ENCODE data around the gene FOXJ3. TPM values are rescaled to one million over a fixed set of nuclear protein-coding genes. Genes with fewer than 3 reads are reported as not detected.

FOXJ3 gene
- total RNA-seq, 4 donors from 2014 or later = 50.2 to 63.1 (median 56.6) TPM

DNA sequence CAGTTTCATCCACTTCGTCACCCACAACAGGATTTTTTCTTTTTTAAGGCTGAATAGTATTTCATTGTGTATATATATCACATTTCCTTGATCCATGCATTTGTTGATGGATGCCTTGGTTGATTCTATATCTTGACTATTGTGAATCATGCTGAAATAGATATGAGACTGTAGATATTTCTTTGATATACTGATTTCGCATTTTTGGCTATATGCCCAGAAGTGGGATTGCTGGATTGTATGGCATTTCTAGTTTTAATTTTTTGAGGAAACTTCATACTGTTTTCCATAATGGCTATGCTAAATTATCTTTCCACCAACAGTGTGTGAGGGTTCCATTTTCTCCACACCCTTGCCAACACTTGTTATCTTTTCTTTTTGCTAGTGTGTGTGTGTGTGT lies 176.8 kb downstream of the FOXJ3 start:
- TF ChIP-seq, protein P1, sequence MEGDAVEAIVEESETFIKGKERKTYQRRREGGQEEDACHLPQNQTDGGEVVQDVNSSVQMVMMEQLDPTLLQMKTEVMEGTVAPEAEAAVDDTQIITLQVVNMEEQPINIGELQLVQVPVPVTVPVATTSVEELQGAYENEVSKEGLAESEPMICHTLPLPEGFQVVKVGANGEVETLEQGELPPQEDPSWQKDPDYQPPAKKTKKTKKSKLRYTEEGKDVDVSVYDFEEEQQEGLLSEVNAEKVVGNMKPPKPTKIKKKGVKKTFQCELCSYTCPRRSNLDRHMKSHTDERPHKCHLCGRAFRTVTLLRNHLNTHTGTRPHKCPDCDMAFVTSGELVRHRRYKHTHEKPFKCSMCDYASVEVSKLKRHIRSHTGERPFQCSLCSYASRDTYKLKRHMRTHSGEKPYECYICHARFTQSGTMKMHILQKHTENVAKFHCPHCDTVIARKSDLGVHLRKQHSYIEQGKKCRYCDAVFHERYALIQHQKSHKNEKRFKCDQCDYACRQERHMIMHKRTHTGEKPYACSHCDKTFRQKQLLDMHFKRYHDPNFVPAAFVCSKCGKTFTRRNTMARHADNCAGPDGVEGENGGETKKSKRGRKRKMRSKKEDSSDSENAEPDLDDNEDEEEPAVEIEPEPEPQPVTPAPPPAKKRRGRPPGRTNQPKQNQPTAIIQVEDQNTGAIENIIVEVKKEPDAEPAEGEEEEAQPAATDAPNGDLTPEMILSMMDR (IDR thresholded peaks at IDR 0.05; ENCODE audit: low read depth) = no peak

DNA sequence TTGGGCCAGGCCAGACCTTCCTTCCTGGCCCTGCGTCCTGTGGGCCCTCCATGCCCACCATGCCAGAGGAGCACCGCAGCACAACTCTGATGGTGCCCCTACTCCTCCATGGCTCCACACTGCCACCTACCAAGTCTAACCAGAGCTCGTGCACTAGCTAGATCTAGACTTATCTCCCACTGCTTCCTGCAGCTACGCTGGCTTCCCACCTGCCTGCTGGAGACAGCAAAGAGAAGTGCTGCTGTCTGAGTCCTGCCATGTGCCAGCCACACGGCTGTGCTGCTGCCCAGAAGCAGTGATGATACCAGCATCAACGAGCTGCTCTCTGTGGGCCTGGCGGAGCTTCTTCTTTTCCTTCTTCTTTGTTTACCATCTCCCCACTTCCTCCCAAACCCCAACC lies 177.4 kb downstream of the FOXJ3 start:
- TF ChIP-seq, protein P1 (IDR thresholded peaks at IDR 0.05; ENCODE audit: low read depth) = no peak

DNA sequence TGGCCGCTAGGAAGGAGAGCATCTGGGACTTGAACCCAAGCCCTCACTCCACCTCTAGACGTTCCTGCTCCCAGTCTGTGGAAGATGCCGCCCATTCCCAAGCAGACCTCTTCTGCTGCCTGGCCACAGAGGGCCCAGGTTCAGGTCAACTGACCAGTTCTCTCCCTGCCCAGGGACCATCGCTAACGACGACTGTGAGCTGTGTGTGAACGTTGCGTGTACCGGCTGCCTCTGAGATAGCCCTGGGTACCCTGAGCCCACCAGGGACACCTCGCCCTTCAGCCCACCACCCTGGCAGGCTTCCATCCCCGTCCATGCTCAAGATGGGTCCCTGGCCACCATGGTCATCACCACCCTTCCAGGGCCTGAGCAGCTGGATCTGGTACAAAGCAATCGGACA lies 179.7 kb downstream of the FOXJ3 start:
- TF ChIP-seq, protein P1 (IDR thresholded peaks at IDR 0.05; ENCODE audit: low read depth) = no peak

DNA sequence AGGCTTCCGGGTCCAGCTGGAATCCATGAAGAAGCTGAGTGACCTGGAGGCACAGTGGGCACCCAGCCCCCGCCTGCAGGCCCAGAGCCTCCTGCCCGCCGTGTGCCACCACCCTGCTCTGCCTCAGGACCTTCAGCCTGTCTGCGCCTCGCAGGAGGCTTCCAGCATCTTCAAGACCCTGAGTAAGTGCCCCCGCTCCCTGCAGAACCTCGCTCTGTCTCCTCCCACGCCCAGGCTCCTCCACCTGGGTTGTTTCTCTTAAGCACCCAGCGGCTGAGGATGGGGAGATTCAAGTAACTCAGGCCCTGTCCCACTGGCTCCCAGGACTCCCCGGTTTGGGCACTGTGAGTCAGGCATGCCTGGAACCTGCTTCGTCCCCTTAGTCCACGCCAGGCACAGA lies 180.3 kb downstream of the FOXJ3 start:
- TF ChIP-seq, protein P1 (IDR thresholded peaks at IDR 0.05; ENCODE audit: low read depth) = no peak

DNA sequence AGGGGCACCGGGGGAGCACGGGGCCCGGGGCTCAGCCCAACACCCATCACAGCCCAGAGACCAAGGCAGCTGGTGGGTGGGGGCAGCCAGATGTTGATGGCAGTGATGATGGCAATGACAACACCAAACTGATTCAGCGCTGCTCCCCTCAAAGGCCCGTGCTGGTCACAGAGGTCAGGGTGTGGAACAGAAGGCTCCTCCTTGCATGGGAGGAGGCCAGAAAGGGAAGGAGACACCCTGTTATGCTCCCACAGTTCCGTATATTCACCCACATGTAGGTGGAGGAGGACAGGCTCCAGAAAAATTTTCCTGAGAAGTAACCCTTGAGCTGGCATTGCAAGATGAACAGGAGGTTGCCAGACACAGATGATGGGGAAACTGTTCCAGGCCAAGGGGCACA lies 181.4 kb downstream of the FOXJ3 start:
- TF ChIP-seq, protein P1 (IDR thresholded peaks at IDR 0.05; ENCODE audit: low read depth) = no peak

DNA sequence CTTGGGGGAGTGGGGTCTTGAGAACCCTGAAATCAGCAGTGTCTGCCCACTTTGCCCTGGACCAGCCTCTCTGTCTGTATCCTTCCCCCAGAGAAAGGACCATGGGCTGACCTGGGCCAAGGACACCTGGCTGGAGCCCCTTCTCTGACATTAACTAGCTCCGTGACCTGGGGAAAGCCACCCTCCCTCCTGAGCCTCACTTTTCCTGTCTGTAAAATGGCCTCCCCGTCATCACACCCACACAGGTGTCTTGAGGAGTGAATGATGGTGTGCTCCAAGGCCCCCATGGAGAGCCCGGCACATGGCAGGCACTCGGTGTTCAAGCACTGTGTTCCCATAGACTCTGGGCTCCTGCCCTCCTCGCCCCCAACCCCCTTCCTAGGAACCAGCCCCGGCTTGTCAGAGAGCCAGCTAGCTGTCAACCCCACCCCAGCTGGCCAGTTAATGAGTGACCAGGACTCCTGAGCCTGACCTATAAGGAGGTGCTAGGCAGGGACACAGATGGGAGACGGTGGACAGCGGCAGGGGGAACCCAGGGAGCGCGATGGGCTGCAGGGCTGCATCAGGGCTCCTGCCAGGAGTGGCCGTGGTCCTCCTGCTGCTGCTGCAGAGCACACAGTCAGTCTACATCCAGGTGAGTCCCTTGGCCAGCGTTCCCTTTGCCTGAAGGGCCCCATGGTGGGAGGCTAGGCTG lies 182.0 kb downstream of the FOXJ3 start, which contains the start of gene GUCA2B:
Gene GUCA2B (plus strand): TSS at position 504 of the 694 bp plus-strand sequence. CDS start 41 bp downstream, at position 545.
- TF ChIP-seq, protein P1 (IDR thresholded peaks at IDR 0.05; ENCODE audit: low read depth) = no peak

DNA sequence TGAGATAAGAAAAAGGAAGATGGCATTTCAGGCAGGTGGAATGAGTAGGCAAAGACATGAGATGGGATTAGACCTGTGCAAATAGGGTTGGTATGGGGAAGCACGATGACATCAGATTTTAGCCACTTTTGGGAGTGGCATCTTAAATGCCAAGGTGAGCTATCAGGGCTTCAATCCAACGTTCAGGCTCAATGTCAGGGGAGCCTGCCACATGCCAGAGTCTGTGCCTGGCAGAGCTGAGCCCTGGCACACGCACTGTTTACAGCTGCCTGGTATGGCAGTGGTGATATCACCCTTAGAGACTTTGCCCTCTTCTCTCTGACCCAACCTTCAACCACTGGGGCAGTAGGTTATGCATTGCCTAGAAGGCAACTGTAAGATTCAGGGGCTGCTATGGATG lies 182.9 kb downstream of the FOXJ3 start:
- TF ChIP-seq, protein P1 (IDR thresholded peaks at IDR 0.05; ENCODE audit: low read depth) = no peak
